ENCODE measurements around the gene MYO5B. TPM values are rescaled to one million over a fixed set of nuclear protein-coding genes. Genes with fewer than 3 reads are reported as not detected.

The MYO5B gene
- total RNA-seq, 1 experiment from 2014 or later = 32.1 TPM

GRCh38 chr18:50014606-50015005, 180.3 kb downstream of the MYO5B start:
- TF ChIP-seq ELF1 (IDR thresholded peaks at IDR 0.05; ENCODE audit: borderline replicate concordance, low read depth) (no peak), ATF3 (IDR thresholded peaks at IDR 0.05) (no peak), POLR2A (IDR thresholded peaks at IDR 0.05; ENCODE audit: borderline replicate concordance, extremely low read depth, insufficient read depth, insufficient read length) (no peak), FOSL1 (IDR thresholded peaks at IDR 0.05; ENCODE audit: low read depth) (no peak), EZH2phosphoT487 (IDR thresholded peaks at IDR 0.05; ENCODE audit: borderline replicate concordance) (no peak), RAD21 (IDR thresholded peaks at IDR 0.05; ENCODE audit: low read depth) (no peak), ZNF274 (IDR thresholded peaks at IDR 0.05; ENCODE audit: low read depth, low read length) (no peak)
- no peak for ATAC-seq
- no TSS peak for BruUV-seq (replicated peaks)
- ChIA-PET CTCF (interaction anchor here (1.4 kb wide), 1 partner anchor 342 kb away, joined by 3 read pairs; no protein-coding TSS in a partner anchor), RAD21 (ENCODE audit: low non-redundant PET in 1 of 2, low total read pairs in 2 of 2, uncharacterized antibody in 2 of 2, unreplicated experiment in 2 of 2) (no interaction called here), POLR2A (no interaction called here)
- Histone ChIP-seq H3K4me3 (replicated peaks in 1 of 2; ENCODE audit: low read depth in 1 of 2, low read length in 2 of 2) (no peak overlapping the region), H3K27ac (ENCODE audit: low read depth, low read length) (no peak overlapping the region), H3K4me1 (ENCODE audit: control insufficient read depth in 1 of 2, insufficient read depth in 2 of 2, low read length in 2 of 2) (peaks cover 0 to 14% of the 10 kb centered on the region in 2 experiments; a peak in 1 of 4 replicates), H3K4me2 (ENCODE audit: low read length) (no peak overlapping the region), H3K36me3 (ENCODE audit: control insufficient read depth in 1 of 2, insufficient read depth in 2 of 2, low read length in 2 of 2) (no peaks in the 10 kb centered on the region), H3K27me3 (ENCODE audit: insufficient read depth, low read length) (no peaks in the 10 kb centered on the region), H3K79me2 (ENCODE audit: insufficient read depth, low read length) (no peaks in the 10 kb centered on the region), H3K9me2 (ENCODE audit: insufficient read depth) (no peaks in the 10 kb centered on the region), H2AFZ (ENCODE audit: low read depth, low read length, poor library complexity, severe bottlenecking) (no peak overlapping the region), H3K9me3 (ENCODE audit: control insufficient read depth in 1 of 2, insufficient read depth in 1 of 2, low read depth in 1 of 2, low read length in 2 of 2) (no peaks in the 10 kb centered on the region), H4K20me1 (ENCODE audit: insufficient read depth) (no peaks in the 10 kb centered on the region), H3K9ac (ENCODE audit: low read length) (no peak overlapping the region)
- intact Hi-C loops (cut with micrococcal nuclease) = no loop called here
- DNase-seq (ENCODE audit: low read depth, low spot score) = no peak

- H3K4me2 ChIP-seq (ENCODE audit: low read length) = no peak overlapping the region
- H4K20me1 ChIP-seq (ENCODE audit: insufficient read depth) = no peaks in the 10 kb centered on the region
- H3K79me2 ChIP-seq (ENCODE audit: insufficient read depth, low read length) = no peaks in the 10 kb centered on the region
- CTCF ChIA-PET = no interaction called here
- H3K27me3 ChIP-seq (ENCODE audit: insufficient read depth, low read length) = no peaks in the 10 kb centered on the region
- no peak overlapping the region for H3K4me3 ChIP-seq (replicated peaks in 1 of 2; ENCODE audit: low read depth in 1 of 2, low read length in 2 of 2)
- RAD21 ChIA-PET (ENCODE audit: low non-redundant PET in 1 of 2, low total read pairs in 2 of 2, uncharacterized antibody in 2 of 2, unreplicated experiment in 2 of 2) = no interaction called here
- DNase-seq (ENCODE audit: low read depth, low spot score) (no peak), ATAC-seq (no peak)
- no peaks in the 10 kb centered on the region for H3K36me3 ChIP-seq (ENCODE audit: control insufficient read depth in 1 of 2, insufficient read depth in 2 of 2, low read length in 2 of 2)
- H3K9ac ChIP-seq (ENCODE audit: low read length) = no peak overlapping the region
- POLR2A ChIA-PET = no interaction called here
- H3K4me1 ChIP-seq (ENCODE audit: control insufficient read depth in 1 of 2, insufficient read depth in 2 of 2, low read length in 2 of 2) = peaks cover 0 to 14% of the 10 kb centered on the region in 2 experiments; a peak in 1 of 4 replicates
- no peaks in the 10 kb centered on the region for H3K9me2 ChIP-seq (ENCODE audit: insufficient read depth)
- no TSS peak for BruUV-seq (replicated peaks)
- no peak overlapping the region for H3K27ac ChIP-seq (ENCODE audit: low read depth, low read length)
- intact Hi-C loops (cut with micrococcal nuclease) = no loop called here
- TF ChIP-seq EGR1 (IDR thresholded peaks at IDR 0.05; ENCODE audit: low read depth) (no peak), ZBTB33 (IDR thresholded peaks at IDR 0.05; ENCODE audit: extremely low read depth, insufficient replicate concordance, low read length) (no peak), SRF (IDR thresholded peaks at IDR 0.05; ENCODE audit: low read depth) (no peak), ZFX (IDR thresholded peaks at IDR 0.05) (no peak), YY1 (IDR thresholded peaks at IDR 0.05; ENCODE audit: extremely low read depth, insufficient replicate concordance, low read depth, low read length) (no peak), SP1 (IDR thresholded peaks at IDR 0.05; ENCODE audit: low read depth) (no peak), ZNF274 (IDR thresholded peaks at IDR 0.05; ENCODE audit: low read depth, low read length) (no peak), EZH2 (IDR thresholded peaks at IDR 0.05) (no peak), CEBPB (IDR thresholded peaks at IDR 0.05; ENCODE audit: low read depth) (no peak), FOSL1 (IDR thresholded peaks at IDR 0.05; ENCODE audit: low read depth) (no peak), TCF7L2 (IDR thresholded peaks at IDR 0.05; ENCODE audit: borderline replicate concordance, extremely low read depth, insufficient read depth, insufficient read length) (no peak), CTCF (IDR thresholded peaks at IDR 0.05 in 2 of 3, conservative IDR thresholded peaks at IDR 0.05 in 1 of 3; ENCODE audit: borderline replicate concordance in 1 of 3, insufficient read depth in 1 of 3, low read depth in 2 of 3, low read length in 2 of 3) (no peak)
- H3K9me3 ChIP-seq (ENCODE audit: control insufficient read depth in 1 of 2, insufficient read depth in 1 of 2, low read depth in 1 of 2, low read length in 2 of 2) = no peaks in the 10 kb centered on the region
- H2AFZ ChIP-seq (ENCODE audit: low read depth, low read length, poor library complexity, severe bottlenecking) = no peak overlapping the region
Observed at GRCh38 chr18:50013363-50014138, 181.4 kb downstream of the MYO5B start.
